Keratinocyte (primary cell): ENCODE results near the gene SERGEF.

Experiments used
- EZH2 ChIP-seq: IDR thresholded peaks from one replicate; pipeline ENCODE4 v1.6.1; 2012; ENCODE audit warnings: inconsistent platforms, mild to moderate bottlenecking, low read length, moderate library complexity
- TF ChIP-seq, protein P1 (sequence below), 3 experiments: IDR thresholded peaks in 1 of 3; conservative IDR thresholded peaks in 1 of 3; optimal IDR thresholded peaks in 1 of 3; 2 replicates in 2 of 3; 3 replicates in 1 of 3; pipeline versions ENCODE3 to v1.5.1; 2011; ENCODE audit warnings: low read length in 3 of 3, mild to moderate bottlenecking in 3 of 3, moderate library complexity in 2 of 3, control low read depth in 1 of 3, inconsistent platforms in 1 of 3; ENCODE audit not compliant: insufficient read depth in 2 of 3; ENCODE audit errors: extremely low read depth in 1 of 3

- TF ChIP-seq, protein P1, sequence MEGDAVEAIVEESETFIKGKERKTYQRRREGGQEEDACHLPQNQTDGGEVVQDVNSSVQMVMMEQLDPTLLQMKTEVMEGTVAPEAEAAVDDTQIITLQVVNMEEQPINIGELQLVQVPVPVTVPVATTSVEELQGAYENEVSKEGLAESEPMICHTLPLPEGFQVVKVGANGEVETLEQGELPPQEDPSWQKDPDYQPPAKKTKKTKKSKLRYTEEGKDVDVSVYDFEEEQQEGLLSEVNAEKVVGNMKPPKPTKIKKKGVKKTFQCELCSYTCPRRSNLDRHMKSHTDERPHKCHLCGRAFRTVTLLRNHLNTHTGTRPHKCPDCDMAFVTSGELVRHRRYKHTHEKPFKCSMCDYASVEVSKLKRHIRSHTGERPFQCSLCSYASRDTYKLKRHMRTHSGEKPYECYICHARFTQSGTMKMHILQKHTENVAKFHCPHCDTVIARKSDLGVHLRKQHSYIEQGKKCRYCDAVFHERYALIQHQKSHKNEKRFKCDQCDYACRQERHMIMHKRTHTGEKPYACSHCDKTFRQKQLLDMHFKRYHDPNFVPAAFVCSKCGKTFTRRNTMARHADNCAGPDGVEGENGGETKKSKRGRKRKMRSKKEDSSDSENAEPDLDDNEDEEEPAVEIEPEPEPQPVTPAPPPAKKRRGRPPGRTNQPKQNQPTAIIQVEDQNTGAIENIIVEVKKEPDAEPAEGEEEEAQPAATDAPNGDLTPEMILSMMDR (optimal IDR thresholded peaks at IDR 0.05 in 1 of 3, IDR thresholded peaks at IDR 0.05 in 1 of 3, conservative IDR thresholded peaks at IDR 0.05 in 1 of 3; ENCODE audit: extremely low read depth in 1 of 3, insufficient read depth in 2 of 3, low read length in 3 of 3): no peak
- no peak for TF ChIP-seq EZH2
Measured at GRCh38 chr11:17883946-17884345, 128.9 kb downstream of the SERGEF start.
